Prostate gland (tissue), 2 donors: ENCODE results near the gene PTGES2.

Source experiments
- CTCF ChIP-seq, 4 experiments: fragments of 200-600 bp in 2 of 4; fragments of 450-650 bp in 2 of 4; sonication (generic) in 2 of 4; IDR thresholded peaks; 1 replicate in 3 of 4; 2 replicates in 1 of 4; pipeline ENCODE4 v1.5.1; 2016 to 2019; ENCODE audit warnings: antibody characterized with exemption in 4 of 4, mild to moderate bottlenecking in 2 of 4, moderate library complexity in 2 of 4
- POLR2A ChIP-seq: fragments of 450-650 bp; IDR thresholded peaks from one replicate; pipeline ENCODE4 v1.6.1; 2016; ENCODE audit warnings: antibody characterized with exemption, mild to moderate bottlenecking

- TF ChIP-seq CTCF (IDR thresholded peaks at IDR 0.05): no peak
- no peak for TF ChIP-seq POLR2A
Observed at GRCh38 chr9:128124451-128124850, 3.1 kb downstream of the PTGES2 start.
